MM.1S (cell line): ENCODE results near the gene MAML1.
"Not testable (repeated sequence)": the region's sequence is repeated elsewhere in the genome, so short reads cannot be mapped to it uniquely, and the experiment has no call there.

Source experiments
- DNase-seq: peaks from one replicate; pipeline ENCODE4 v3.0.0-alpha.2; 2015
- H2AFZ ChIP-seq: fragments of 300-600 bp; sonication (generic); 2 replicates; pipeline ENCODE4 v1.6.0; 2016; ENCODE audit warnings: antibody characterized with exemption, low read length
- H3F3A ChIP-seq: fragments of 300-600 bp; sonication (generic); 2 replicates; pipeline ENCODE4 v1.6.1; 2016; ENCODE audit warnings: mild to moderate bottlenecking, antibody characterized with exemption, low read length, moderate library complexity, mixed read lengths; ENCODE audit not compliant: insufficient read depth
- H3K27ac ChIP-seq: fragments of 300-600 bp; sonication (generic); 2 replicates; pipeline ENCODE4 v1.5.1; 2016; ENCODE audit warnings: mild to moderate bottlenecking, low read length
- H3K27me3 ChIP-seq: fragments of 300-600 bp; sonication (generic); replicated peaks from 2 replicates; pipeline ENCODE4 v1.6.0; 2016; ENCODE audit warnings: low read length; ENCODE audit not compliant: insufficient read depth
- H3K36me3 ChIP-seq: fragments of 300-600 bp; sonication (generic); replicated peaks from 2 replicates; pipeline ENCODE4 v1.6.1; 2016; ENCODE audit warnings: mild to moderate bottlenecking, low read length, mixed read lengths; ENCODE audit not compliant: insufficient read depth
- H3K4me1 ChIP-seq: fragments of 300-600 bp; sonication (generic); 2 replicates; pipeline ENCODE4 v1.6.1; 2016; ENCODE audit warnings: low read length, mixed read lengths
- H3K4me2 ChIP-seq: fragments of 300-600 bp; sonication (generic); 2 replicates; pipeline ENCODE4 v1.6.0; 2016; ENCODE audit warnings: low read depth, low read length
- H3K4me3 ChIP-seq: fragments of 300-600 bp; sonication (generic); 2 replicates; pipeline ENCODE4 v1.5.1; 2016; ENCODE audit warnings: low read length, mixed read lengths
- H3K79me2 ChIP-seq: fragments of 300-600 bp; sonication (generic); 2 replicates; pipeline ENCODE4 v1.6.1; 2016; ENCODE audit warnings: mixed run types, low read length, mixed read lengths
- H3K9ac ChIP-seq: fragments of 300-600 bp; sonication (generic); 2 replicates; pipeline ENCODE4 v1.6.1; 2016; ENCODE audit warnings: low read length, mixed read lengths
- H3K9me2 ChIP-seq: fragments of 300-600 bp; sonication (generic); replicated peaks from 2 replicates; pipeline ENCODE4 v1.6.1; 2016; ENCODE audit warnings: mild to moderate bottlenecking, low read length, mixed read lengths; ENCODE audit not compliant: insufficient read depth
- H3K9me3 ChIP-seq: fragments of 300-600 bp; sonication (generic); replicated peaks from 2 replicates; pipeline ENCODE4 v1.6.1; 2016; ENCODE audit warnings: mild to moderate bottlenecking, low read length, mixed read lengths; ENCODE audit not compliant: insufficient read depth
- H4K20me1 ChIP-seq: fragments of 300-600 bp; sonication (generic); 2 replicates; pipeline ENCODE4 v1.6.1; 2016; ENCODE audit warnings: mild to moderate bottlenecking, low read length, moderate library complexity, mixed read lengths; ENCODE audit not compliant: insufficient read depth
- EZH2 ChIP-seq: fragments of 300-600 bp; sonication (generic); optimal IDR thresholded peaks from 2 replicates; pipeline ENCODE3; 2017; ENCODE audit warnings: low read depth, mild to moderate bottlenecking, antibody characterized with exemption, low read length, mixed read lengths
- EZH2phosphoT487 ChIP-seq: fragments of 300-600 bp; sonication (generic); IDR thresholded peaks from 2 replicates; pipeline ENCODE4 v1.6.1; 2018; ENCODE audit warnings: antibody characterized with exemption, low read length
- TF ChIP-seq, protein P1 (sequence below): fragments of 300-600 bp; sonication (generic); IDR thresholded peaks from 2 replicates; pipeline ENCODE4 v1.5.1; 2016; ENCODE audit warnings: antibody characterized with exemption, low read length, mixed read lengths

The MAML1 gene

GRCh38 chr5:179696603-179697002 is 36.0 kb upstream of the MAML1 start:
- H3K27me3 ChIP-seq: no peaks in the 10 kb centered on the region

DNA sequence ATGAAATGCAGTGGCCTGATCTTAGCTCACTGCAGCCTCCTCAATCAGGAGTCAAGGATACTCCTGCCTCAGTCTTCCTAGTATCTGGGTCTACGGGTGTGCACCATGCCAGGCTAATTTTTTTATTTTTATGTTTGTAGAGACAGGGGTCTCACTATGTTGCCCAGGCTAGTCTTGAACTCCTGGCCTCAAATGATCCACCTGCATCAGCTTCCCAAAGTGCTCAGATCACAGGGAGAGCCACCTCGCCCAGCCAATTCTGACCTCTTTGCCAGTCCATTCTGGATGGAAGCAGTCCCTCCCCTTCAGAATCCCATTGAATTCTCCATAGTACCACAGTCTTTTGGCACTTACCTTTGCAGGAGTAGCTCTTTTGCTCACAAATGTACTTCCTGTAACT is 35.5 kb upstream of the MAML1 start:
- no peaks in the 10 kb centered on the region for H3K9me2 ChIP-seq
- H3K4me3 ChIP-seq: no peak overlapping the region
- DNase-seq: no peak
- H4K20me1 ChIP-seq: no peaks in the 10 kb centered on the region; the same call in 1 of the 2 replicates
- H3K9ac ChIP-seq: no peak overlapping the region
- 0 out of 2 replicates have a peak, but pooled peaks cover 3% of the 10 kb centered on the region for H3K36me3 ChIP-seq
- H2AFZ ChIP-seq: no peak overlapping the region
- H3K4me2 ChIP-seq: peak overlapping the region; percentile 81; the same call in 1 of the 2 replicates
- H3K9me3 ChIP-seq: no peaks in the 10 kb centered on the region
- no peaks in the 10 kb centered on the region for H3F3A ChIP-seq
- H3K4me1 ChIP-seq: 0 out of 2 replicates have a peak, but pooled peaks cover 4% of the 10 kb centered on the region
- H3K27me3 ChIP-seq: no peaks in the 10 kb centered on the region
- peaks cover 37% of the 10 kb centered on the region for H3K79me2 ChIP-seq
- H3K27ac ChIP-seq: no peak overlapping the region
- TF ChIP-seq, protein P1, sequence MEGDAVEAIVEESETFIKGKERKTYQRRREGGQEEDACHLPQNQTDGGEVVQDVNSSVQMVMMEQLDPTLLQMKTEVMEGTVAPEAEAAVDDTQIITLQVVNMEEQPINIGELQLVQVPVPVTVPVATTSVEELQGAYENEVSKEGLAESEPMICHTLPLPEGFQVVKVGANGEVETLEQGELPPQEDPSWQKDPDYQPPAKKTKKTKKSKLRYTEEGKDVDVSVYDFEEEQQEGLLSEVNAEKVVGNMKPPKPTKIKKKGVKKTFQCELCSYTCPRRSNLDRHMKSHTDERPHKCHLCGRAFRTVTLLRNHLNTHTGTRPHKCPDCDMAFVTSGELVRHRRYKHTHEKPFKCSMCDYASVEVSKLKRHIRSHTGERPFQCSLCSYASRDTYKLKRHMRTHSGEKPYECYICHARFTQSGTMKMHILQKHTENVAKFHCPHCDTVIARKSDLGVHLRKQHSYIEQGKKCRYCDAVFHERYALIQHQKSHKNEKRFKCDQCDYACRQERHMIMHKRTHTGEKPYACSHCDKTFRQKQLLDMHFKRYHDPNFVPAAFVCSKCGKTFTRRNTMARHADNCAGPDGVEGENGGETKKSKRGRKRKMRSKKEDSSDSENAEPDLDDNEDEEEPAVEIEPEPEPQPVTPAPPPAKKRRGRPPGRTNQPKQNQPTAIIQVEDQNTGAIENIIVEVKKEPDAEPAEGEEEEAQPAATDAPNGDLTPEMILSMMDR: no peak
- TF ChIP-seq EZH2phosphoT487: no peak
- no peak for TF ChIP-seq EZH2

More at GRCh38 chr5:179696603-179697002, 36.0 kb upstream of the MAML1 start:
- 0 out of 2 replicates have a peak, but pooled peaks cover 4% of the 10 kb centered on the region for H3K4me1 ChIP-seq
- no peaks in the 10 kb centered on the region for H3F3A ChIP-seq
- H3K79me2 ChIP-seq: peaks cover 32% of the 10 kb centered on the region
- H3K4me3 ChIP-seq: no peak overlapping the region
- no peak overlapping the region for H3K9ac ChIP-seq
- H3K27ac ChIP-seq: no peak overlapping the region
- DNase-seq: no peak
- H2AFZ ChIP-seq: no peak overlapping the region
- no peaks in the 10 kb centered on the region; the same call in 1 of the 2 replicates for H4K20me1 ChIP-seq
- no peak overlapping the region for H3K4me2 ChIP-seq
- TF ChIP-seq EZH2phosphoT487 (no peak), EZH2 (no peak)
- TF ChIP-seq, protein P1: no peak
- no peaks in the 10 kb centered on the region for H3K9me3 ChIP-seq
- H3K36me3 ChIP-seq: 0 out of 2 replicates have a peak, but pooled peaks cover 3% of the 10 kb centered on the region
- H3K9me2 ChIP-seq: no peaks in the 10 kb centered on the region

DNA sequence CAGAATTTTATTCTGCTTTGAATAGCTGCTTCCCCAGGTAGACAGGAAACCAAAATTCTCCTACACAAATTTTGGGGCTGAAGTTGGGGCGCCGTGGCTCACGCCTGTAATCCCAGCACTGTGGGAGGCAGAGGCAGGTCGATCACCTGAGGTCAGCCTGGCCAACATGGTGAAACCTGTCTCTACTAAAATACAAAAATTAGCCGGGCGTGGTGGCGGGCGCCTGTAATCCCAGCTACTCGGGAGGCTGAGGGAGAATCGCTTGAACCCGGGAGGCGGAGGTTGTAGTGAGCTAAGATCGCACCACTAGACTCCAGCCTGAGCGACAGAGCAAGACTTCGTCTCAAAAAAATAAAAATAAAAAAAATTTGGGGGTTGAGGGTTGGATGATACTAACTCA is 35.1 kb upstream of the MAML1 start:
- H4K20me1 ChIP-seq, H3K9me2 ChIP-seq, H3F3A ChIP-seq, DNase-seq, H3K9me3 ChIP-seq, H3K27me3 ChIP-seq, H3K36me3 ChIP-seq, H3K4me1 ChIP-seq: not testable (repeated sequence)
- H3K27ac ChIP-seq: peak overlapping the region; percentile 90; the same call in 1 of the 2 replicates
- H3K4me2 ChIP-seq: peak overlapping the region; percentile 81; the same call in 1 of the 2 replicates
- peak overlapping the region; percentile 89 for H3K9ac ChIP-seq
- peak overlapping the region; percentile 74 for H3K4me3 ChIP-seq
- H2AFZ ChIP-seq: peak overlapping the region; percentile 69; the same call in 1 of the 2 replicates
- peaks cover 42% of the 10 kb centered on the region for H3K79me2 ChIP-seq
